GM13977 (cell line): ENCODE results near the gene FBXL5.

Source experiments
- DNase-seq: peaks from one replicate; pipeline ENCODE4 v3.0.0; 2012; ENCODE audit warnings: low spot score
- CTCF ChIP-seq: IDR thresholded peaks from 2 replicates; pipeline ENCODE4 v1.5.1; 2012; ENCODE audit warnings: mild to moderate bottlenecking, control low read depth; ENCODE audit not compliant: insufficient read depth; ENCODE audit errors: extremely low read depth, missing control alignments
- in situ Hi-C: fragments of 300-500 bp; cut with MboI; formaldehyde crosslinking; loops from one replicate; pipeline ENCODE4 v1.12.0; 2022; ENCODE audit warnings: low sequenced_read_pairs, low pct_unique_long_range_greater_than_20kb, mixed read lengths, inconsistent platforms; ENCODE audit not compliant: unreplicated experiment

FBXL5 gene

GRCh38 chr4:15584785-15585184, 70.4 kb downstream of the FBXL5 start:
- no peak for TF ChIP-seq CTCF
- in situ Hi-C loops: no loop called here
- DNase-seq: no peak

- in situ Hi-C loops: no loop called here
- DNase-seq: no peak
- no peak for TF ChIP-seq CTCF
Measured at GRCh38 chr4:15577508-15577907, 77.6 kb downstream of the FBXL5 start.

GRCh38 chr4:15575966-15576365, 79.2 kb downstream of the FBXL5 start:
- no peak for TF ChIP-seq CTCF
- no peak for DNase-seq
- in situ Hi-C loops: no loop called here

GRCh38 chr4:15569746-15570145, 85.4 kb downstream of the FBXL5 start:
- TF ChIP-seq CTCF: no peak
- DNase-seq: no peak
- in situ Hi-C loops: no loop called here

GRCh38 chr4:15568821-15569220, 86.3 kb downstream of the FBXL5 start:
- no peak for TF ChIP-seq CTCF
- DNase-seq: no peak
- in situ Hi-C loops: no loop called here

- no peak for TF ChIP-seq CTCF
- in situ Hi-C loops: no loop called here
- DNase-seq: no peak
Measured at GRCh38 chr4:15563871-15564270, 91.3 kb downstream of the FBXL5 start.

GRCh38 chr4:15562623-15563022, 92.5 kb downstream of the FBXL5 start:
- in situ Hi-C loops: no loop called here
- TF ChIP-seq CTCF: no peak
- no peak for DNase-seq
